ENCODE data around the gene ZNF3.

The ZNF3 gene

GRCh38 chr7:100034871-100035510 is 46.5 kb downstream of the ZNF3 start (continued):
- no peak for TF ChIP-seq PRDM2 (tag by site-specific recombination; IDR thresholded peaks at IDR 0.05; ENCODE audit: borderline replicate concordance)
- TF ChIP-seq ZNF155 (tag by site-specific recombination; IDR thresholded peaks at IDR 0.05), result no peak
- no peak for TF ChIP-seq ZNF214 (tag by site-specific recombination; IDR thresholded peaks at IDR 0.05; ENCODE audit: borderline replicate concordance)

GRCh38 chr7:100033526-100033925 is 48.0 kb downstream of the ZNF3 start:
- Histone ChIP-seq H3K4me1 (ENCODE audit: control insufficient read depth, insufficient read depth, low read length) (no peaks in the 10 kb centered on the region), H3K4me3 (ENCODE audit: low read depth, low read length) (no peak overlapping the region), H3K36me3 (ENCODE audit: control insufficient read depth in 2 of 2, insufficient read depth in 1 of 2, low read length in 2 of 2) (peaks cover 37 to 70% of the 10 kb centered on the region in 2 experiments), H3K9me3 (ENCODE audit: control insufficient read depth, insufficient read depth, low read depth, low read length) (no peaks in the 10 kb centered on the region), H3K27ac (ENCODE audit: extremely low read depth, low read depth, low read length) (no peak overlapping the region)
- no peak for TF ChIP-seq ZNF701 (tag by site-specific recombination; IDR thresholded peaks at IDR 0.05)
- no peak for TF ChIP-seq ZBTB7A (tag by site-specific recombination; IDR thresholded peaks at IDR 0.05; ENCODE audit: low read depth)
- TF ChIP-seq ZNF335 (tag by site-specific recombination; conservative IDR thresholded peaks at IDR 0.05), result no peak
- TF ChIP-seq ZNF248 (tag by site-specific recombination; IDR thresholded peaks at IDR 0.05), result no peak
- TF ChIP-seq ZNF18 (tag by site-specific recombination; IDR thresholded peaks at IDR 0.05), result no peak
- TF ChIP-seq PRDM2 (tag by site-specific recombination; IDR thresholded peaks at IDR 0.05; ENCODE audit: borderline replicate concordance), result no peak
- 0 out of 2 replicates have a peak, but pooled peaks have one; percentile 22 for TF ChIP-seq PRDM1 (tag by site-specific recombination; IDR thresholded peaks at IDR 0.05)
- POLR2A ChIA-PET, result no interaction called here
- CTCF ChIA-PET, result no interaction called here

All from HEK293 (cell line).